IMR-90 (cell line): ENCODE data around the gene ANHX.

Experiments used
- CEBPB ChIP-seq: IDR thresholded peaks from 2 replicates; pipeline ENCODE4 v1.6.1; 2012; ENCODE audit warnings: low read depth, low read length, improper control_type of control experiment
- CHD1 ChIP-seq: IDR thresholded peaks from 2 replicates; pipeline ENCODE4 v1.6.1; 2012; ENCODE audit warnings: low read depth, low read length, improper control_type of control experiment
- CTCF ChIP-seq: conservative IDR thresholded peaks from 2 replicates; pipeline ENCODE4 v1.5.1; 2012; ENCODE audit warnings: mild to moderate bottlenecking, low read depth, low read length, improper control_type of control experiment
- MAFK ChIP-seq: IDR thresholded peaks from 2 replicates; pipeline ENCODE4 v1.6.1; 2012; ENCODE audit warnings: low read depth, low read length, improper control_type of control experiment
- POLR2A ChIP-seq: IDR thresholded peaks from 2 replicates; pipeline ENCODE4 v1.6.1; 2012; ENCODE audit warnings: mild to moderate bottlenecking, low read depth, low read length
- RAD21 ChIP-seq: IDR thresholded peaks from 2 replicates; pipeline ENCODE4 v1.6.1; 2012; ENCODE audit warnings: low read length, improper control_type of control experiment
- RFX5 ChIP-seq: IDR thresholded peaks from 2 replicates; pipeline ENCODE4 v1.8.0; 2012; ENCODE audit warnings: low read depth, mild to moderate bottlenecking, low read length, moderate library complexity
- USF2 ChIP-seq: fragments of 150-350 bp; IDR thresholded peaks from 2 replicates; pipeline ENCODE4 v1.6.1; 2017; ENCODE audit warnings: mild to moderate bottlenecking, antibody characterized with exemption, low read length, low read depth

- TF ChIP-seq CTCF (no peak), RAD21 (no peak), POLR2A (no peak), MAFK (no peak), USF2 (no peak), CEBPB (no peak), CHD1 (no peak), RFX5 (no peak)
Measured at GRCh38 chr12:133227281-133227852, 8.3 kb downstream of the ANHX start.
